SK-N-SH treated with all-trans-retinoic acid at 6 μM for 48 hours (cell line): ENCODE data around the gene TXNDC11.

ENCODE experiments used
- ATAC-seq: fragments of 200-7000 bp; cut with Tn5 transposase; 3 replicates; pipeline ENCODE4 v1.9.1; 2020; ENCODE audit warnings: mild to moderate bottlenecking, moderate library complexity
- ARNTL ChIP-seq: fragments of 450-650 bp; formaldehyde crosslinking; IDR thresholded peaks from 2 replicates; pipeline ENCODE4 v1.5.0; 2020; ENCODE audit warnings: low read depth, mild to moderate bottlenecking, moderate library complexity, borderline replicate concordance
- BACH2 ChIP-seq: fragments of 250-450 bp; sonication (Bioruptor Pico); IDR thresholded peaks from 2 replicates; pipeline ENCODE4 v1.9.0; 2021; ENCODE audit warnings: mild to moderate bottlenecking, borderline replicate concordance
- CSDC2 ChIP-seq: fragments of 250-450 bp; sonication (Bioruptor Pico); IDR thresholded peaks from 2 replicates; pipeline ENCODE4 v1.5.0; 2020; ENCODE audit warnings: mild to moderate bottlenecking, moderate library complexity
- ESRRG ChIP-seq: fragments of 250-450 bp; sonication (Bioruptor Pico); IDR thresholded peaks from 2 replicates; pipeline ENCODE4 v1.6.1; 2021; ENCODE audit warnings: mild to moderate bottlenecking
- GLIS3 ChIP-seq: fragments of 250-450 bp; sonication (Bioruptor Pico); IDR thresholded peaks from 2 replicates; pipeline ENCODE4 v1.5.0; 2020; ENCODE audit warnings: mild to moderate bottlenecking, moderate library complexity
- ISL1 ChIP-seq: fragments of 250-450 bp; sonication (Bioruptor Pico); IDR thresholded peaks from 2 replicates; pipeline ENCODE4 v2.1.2; 2022; ENCODE audit warnings: mild to moderate bottlenecking, moderate library complexity
- OSR1 ChIP-seq: fragments of 250-450 bp; sonication (Bioruptor Pico); IDR thresholded peaks from 2 replicates; pipeline ENCODE4 v1.8.0; 2022; ENCODE audit warnings: moderate library complexity, mild to moderate bottlenecking, inconsistent platforms
- PATZ1 ChIP-seq: fragments of 250-450 bp; sonication (Bioruptor Pico); IDR thresholded peaks from 2 replicates; pipeline ENCODE4 v1.8.0; 2020; ENCODE audit warnings: mild to moderate bottlenecking, moderate library complexity, borderline replicate concordance
- POU6F1 ChIP-seq: fragments of 250-450 bp; sonication (Bioruptor Pico); IDR thresholded peaks from 2 replicates; pipeline ENCODE4 v1.8.0; 2021; ENCODE audit warnings: low read depth, mild to moderate bottlenecking, moderate library complexity, borderline replicate concordance
- PPARA ChIP-seq: fragments of 250-450 bp; sonication (Bioruptor Pico); IDR thresholded peaks from 2 replicates; pipeline ENCODE4 v1.5.0; 2020; ENCODE audit warnings: mild to moderate bottlenecking, borderline replicate concordance
- RARB ChIP-seq: fragments of 250-450 bp; sonication (Bioruptor Pico); IDR thresholded peaks from 2 replicates; pipeline ENCODE4 v1.8.0; 2021; ENCODE audit warnings: mild to moderate bottlenecking, moderate library complexity
- SNAI2 ChIP-seq: fragments of 250-450 bp; sonication (Bioruptor Pico); IDR thresholded peaks from 2 replicates; pipeline ENCODE4 v1.5.0; 2020; ENCODE audit warnings: mild to moderate bottlenecking, moderate library complexity
- TCF4 ChIP-seq: fragments of 250-450 bp; sonication (Bioruptor Pico); IDR thresholded peaks from 2 replicates; pipeline ENCODE4 v1.8.0; 2021; ENCODE audit warnings: mild to moderate bottlenecking, moderate library complexity, borderline replicate concordance
- TOX ChIP-seq: fragments of 250-450 bp; sonication (Bioruptor Pico); IDR thresholded peaks from 2 replicates; pipeline ENCODE4 v1.8.0; 2021; ENCODE audit warnings: mild to moderate bottlenecking, moderate library complexity, borderline replicate concordance
- ZC3H10 ChIP-seq: fragments of 250-450 bp; sonication (Bioruptor Pico); IDR thresholded peaks from 2 replicates; pipeline ENCODE4 v1.5.1; 2021; ENCODE audit warnings: mild to moderate bottlenecking, moderate library complexity
- ZFP3 ChIP-seq: fragments of 250-450 bp; sonication (Bioruptor Pico); IDR thresholded peaks from 2 replicates; pipeline ENCODE4 v1.5.0; 2020; ENCODE audit warnings: mild to moderate bottlenecking, moderate library complexity
- ZFP30 ChIP-seq: fragments of 450-650 bp; formaldehyde crosslinking; IDR thresholded peaks from 2 replicates; pipeline ENCODE4 v1.5.0; 2022; ENCODE audit warnings: mild to moderate bottlenecking, moderate library complexity
- ZNF565 ChIP-seq: fragments of 450-650 bp; formaldehyde crosslinking; conservative IDR thresholded peaks from 2 replicates; pipeline ENCODE4 v1.5.0; 2020; ENCODE audit warnings: low read depth, mild to moderate bottlenecking, moderate library complexity
- ZNF8 ChIP-seq: fragments of 450-650 bp; formaldehyde crosslinking; IDR thresholded peaks from 2 replicates; pipeline ENCODE4 v1.5.0; 2020; ENCODE audit warnings: mild to moderate bottlenecking, moderate library complexity
- TF ChIP-seq, protein P1 (sequence below): fragments of 250-450 bp; sonication (Bioruptor Pico); IDR thresholded peaks from 2 replicates; pipeline ENCODE4 v1.5.0; 2020; ENCODE audit warnings: mild to moderate bottlenecking, moderate library complexity
- TF ChIP-seq, protein P2 (sequence below): fragments of 250-450 bp; sonication (Bioruptor Pico); IDR thresholded peaks from 2 replicates; pipeline ENCODE4 v1.5.1; 2020; ENCODE audit warnings: low read depth, mild to moderate bottlenecking, moderate library complexity
- TF ChIP-seq, protein P3 (sequence below): fragments of 250-450 bp; sonication (Bioruptor Pico); IDR thresholded peaks from 2 replicates; pipeline ENCODE4 v1.5.1; 2021; ENCODE audit warnings: mild to moderate bottlenecking, moderate library complexity

The TXNDC11 gene

DNA sequence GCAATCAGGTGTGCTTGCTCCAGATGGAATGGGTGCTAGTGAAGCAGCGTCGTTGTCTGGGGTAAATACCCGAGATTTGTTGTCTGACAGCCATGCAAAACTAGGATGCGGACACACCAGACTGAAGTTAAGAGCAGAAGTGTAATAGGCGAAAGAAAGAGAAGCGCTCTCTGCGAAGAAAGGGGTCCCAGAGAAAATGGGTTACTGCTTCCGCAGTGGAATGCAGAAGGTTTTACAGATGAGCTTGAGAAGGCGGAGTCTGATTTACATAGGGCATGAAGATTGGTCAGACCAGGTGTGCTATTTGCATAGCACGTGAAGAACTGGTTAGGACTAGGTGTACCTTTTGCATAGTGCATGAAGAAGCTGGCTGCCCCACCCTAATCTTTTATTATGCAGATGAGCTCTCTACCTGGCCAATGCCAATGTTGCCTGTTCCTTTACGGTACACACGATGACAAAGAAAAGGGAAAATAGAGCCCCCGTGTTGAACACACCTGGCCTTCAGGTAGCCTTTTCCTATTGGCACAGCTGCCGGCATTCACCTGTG lies 106.4 kb downstream of the TXNDC11 start:
- ATAC-seq = no peak
- TF ChIP-seq CSDC2 (CRISPR knock-in tag) (no peak), ISL1 (CRISPR knock-in tag) (no peak), ZNF565 (CRISPR knock-in tag) (no peak), RARB (CRISPR knock-in tag) (no peak)

DNA sequence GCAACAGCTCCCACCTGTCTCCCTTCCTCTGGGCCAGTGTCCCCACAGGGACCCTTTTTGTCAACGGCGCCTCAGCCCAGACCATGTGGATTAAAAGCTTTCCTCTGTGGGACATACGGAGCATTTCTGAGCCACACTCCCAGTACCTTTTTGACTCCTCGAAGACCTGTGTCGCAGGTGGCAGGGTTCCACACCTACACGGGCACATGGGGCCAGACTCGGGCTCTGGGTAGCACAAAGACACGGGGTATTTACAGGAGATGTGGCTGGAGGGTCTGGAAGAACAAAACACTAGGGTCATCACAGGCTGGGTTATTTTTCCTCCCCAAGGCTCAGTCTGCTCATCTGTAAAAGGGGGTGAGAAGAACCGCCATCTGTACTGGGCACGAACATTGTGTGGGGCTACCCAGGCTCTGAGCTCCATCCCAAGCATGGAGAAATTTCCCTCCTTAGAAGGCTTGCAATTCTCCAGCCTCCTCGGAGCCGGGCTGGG lies 106.9 kb downstream of the TXNDC11 start:
- ATAC-seq = no peak
- TF ChIP-seq BACH2 (CRISPR knock-in tag) = no peak
- TF ChIP-seq ZC3H10 (CRISPR knock-in tag) = no peak
- TF ChIP-seq POU6F1 (CRISPR knock-in tag) = no peak
- TF ChIP-seq, protein P1, sequence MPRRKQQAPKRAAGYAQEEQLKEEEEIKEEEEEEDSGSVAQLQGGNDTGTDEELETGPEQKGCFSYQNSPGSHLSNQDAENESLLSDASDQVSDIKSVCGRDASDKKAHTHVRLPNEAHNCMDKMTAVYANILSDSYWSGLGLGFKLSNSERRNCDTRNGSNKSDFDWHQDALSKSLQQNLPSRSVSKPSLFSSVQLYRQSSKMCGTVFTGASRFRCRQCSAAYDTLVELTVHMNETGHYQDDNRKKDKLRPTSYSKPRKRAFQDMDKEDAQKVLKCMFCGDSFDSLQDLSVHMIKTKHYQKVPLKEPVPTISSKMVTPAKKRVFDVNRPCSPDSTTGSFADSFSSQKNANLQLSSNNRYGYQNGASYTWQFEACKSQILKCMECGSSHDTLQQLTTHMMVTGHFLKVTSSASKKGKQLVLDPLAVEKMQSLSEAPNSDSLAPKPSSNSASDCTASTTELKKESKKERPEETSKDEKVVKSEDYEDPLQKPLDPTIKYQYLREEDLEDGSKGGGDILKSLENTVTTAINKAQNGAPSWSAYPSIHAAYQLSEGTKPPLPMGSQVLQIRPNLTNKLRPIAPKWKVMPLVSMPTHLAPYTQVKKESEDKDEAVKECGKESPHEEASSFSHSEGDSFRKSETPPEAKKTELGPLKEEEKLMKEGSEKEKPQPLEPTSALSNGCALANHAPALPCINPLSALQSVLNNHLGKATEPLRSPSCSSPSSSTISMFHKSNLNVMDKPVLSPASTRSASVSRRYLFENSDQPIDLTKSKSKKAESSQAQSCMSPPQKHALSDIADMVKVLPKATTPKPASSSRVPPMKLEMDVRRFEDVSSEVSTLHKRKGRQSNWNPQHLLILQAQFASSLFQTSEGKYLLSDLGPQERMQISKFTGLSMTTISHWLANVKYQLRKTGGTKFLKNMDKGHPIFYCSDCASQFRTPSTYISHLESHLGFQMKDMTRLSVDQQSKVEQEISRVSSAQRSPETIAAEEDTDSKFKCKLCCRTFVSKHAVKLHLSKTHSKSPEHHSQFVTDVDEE (CRISPR knock-in tag) = no peak
- no peak for TF ChIP-seq ZNF8 (CRISPR knock-in tag)
- TF ChIP-seq ARNTL = no peak
- no peak for TF ChIP-seq SNAI2
- no peak for TF ChIP-seq ESRRG (CRISPR knock-in tag)
- no peak for TF ChIP-seq OSR1 (CRISPR knock-in tag)
- TF ChIP-seq GLIS3 (CRISPR knock-in tag) = no peak
- TF ChIP-seq CSDC2 (CRISPR knock-in tag) = no peak
- no peak for TF ChIP-seq RARB (CRISPR knock-in tag)
- TF ChIP-seq ZFP3 (CRISPR knock-in tag) = no peak
- TF ChIP-seq, protein P2, sequence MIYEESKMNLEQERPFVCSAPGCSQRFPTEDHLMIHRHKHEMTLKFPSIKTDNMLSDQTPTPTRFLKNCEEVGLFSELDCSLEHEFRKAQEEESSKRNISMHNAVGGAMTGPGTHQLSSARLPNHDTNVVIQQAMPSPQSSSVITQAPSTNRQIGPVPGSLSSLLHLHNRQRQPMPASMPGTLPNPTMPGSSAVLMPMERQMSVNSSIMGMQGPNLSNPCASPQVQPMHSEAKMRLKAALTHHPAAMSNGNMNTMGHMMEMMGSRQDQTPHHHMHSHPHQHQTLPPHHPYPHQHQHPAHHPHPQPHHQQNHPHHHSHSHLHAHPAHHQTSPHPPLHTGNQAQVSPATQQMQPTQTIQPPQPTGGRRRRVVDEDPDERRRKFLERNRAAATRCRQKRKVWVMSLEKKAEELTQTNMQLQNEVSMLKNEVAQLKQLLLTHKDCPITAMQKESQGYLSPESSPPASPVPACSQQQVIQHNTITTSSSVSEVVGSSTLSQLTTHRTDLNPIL (CRISPR knock-in tag) = no peak
- no peak for TF ChIP-seq ZNF565 (CRISPR knock-in tag)

DNA sequence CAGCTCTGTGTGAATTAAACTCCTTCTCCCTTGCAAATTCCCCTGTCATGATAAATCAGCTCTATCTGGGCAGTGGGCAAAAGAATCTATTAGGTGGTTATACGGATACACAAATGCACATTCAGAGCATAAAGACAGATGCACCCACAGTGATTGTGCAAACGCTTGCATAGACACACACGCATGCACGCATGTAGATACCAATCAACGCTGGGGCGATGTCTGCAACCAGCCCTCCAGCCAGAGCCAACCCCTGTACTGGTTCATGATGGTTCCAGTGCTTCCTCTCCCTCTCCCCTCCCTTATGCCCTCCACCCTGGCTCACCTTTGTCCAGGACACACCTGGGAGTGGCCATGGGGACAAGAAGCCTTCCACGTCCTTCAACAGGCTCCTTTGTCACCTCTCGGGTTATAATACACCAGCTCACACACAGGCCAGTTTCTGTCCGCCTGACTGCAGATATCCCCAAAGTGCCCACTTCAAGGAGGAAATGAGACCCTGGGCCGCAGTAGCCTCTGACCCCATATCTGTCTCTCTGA lies 107.5 kb downstream of the TXNDC11 start:
- no peak for TF ChIP-seq ESRRG (CRISPR knock-in tag)
- TF ChIP-seq PPARA = no peak
- TF ChIP-seq PATZ1 (CRISPR knock-in tag) = no peak
- TF ChIP-seq OSR1 (CRISPR knock-in tag) = no peak
- TF ChIP-seq, protein P3, sequence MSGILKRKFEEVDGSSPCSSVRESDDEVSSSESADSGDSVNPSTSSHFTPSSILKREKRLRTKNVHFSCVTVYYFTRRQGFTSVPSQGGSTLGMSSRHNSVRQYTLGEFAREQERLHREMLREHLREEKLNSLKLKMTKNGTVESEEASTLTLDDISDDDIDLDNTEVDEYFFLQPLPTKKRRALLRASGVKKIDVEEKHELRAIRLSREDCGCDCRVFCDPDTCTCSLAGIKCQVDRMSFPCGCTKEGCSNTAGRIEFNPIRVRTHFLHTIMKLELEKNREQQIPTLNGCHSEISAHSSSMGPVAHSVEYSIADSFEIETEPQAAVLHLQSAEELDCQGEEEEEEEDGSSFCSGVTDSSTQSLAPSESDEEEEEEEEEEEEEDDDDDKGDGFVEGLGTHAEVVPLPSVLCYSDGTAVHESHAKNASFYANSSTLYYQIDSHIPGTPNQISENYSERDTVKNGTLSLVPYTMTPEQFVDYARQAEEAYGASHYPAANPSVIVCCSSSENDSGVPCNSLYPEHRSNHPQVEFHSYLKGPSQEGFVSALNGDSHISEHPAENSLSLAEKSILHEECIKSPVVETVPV = no peak
- TF ChIP-seq SNAI2 = no peak
- TF ChIP-seq ZNF565 (CRISPR knock-in tag) = no peak
- no peak for TF ChIP-seq ISL1 (CRISPR knock-in tag)
- no peak for TF ChIP-seq ZFP3 (CRISPR knock-in tag)
- no peak for TF ChIP-seq TOX (CRISPR knock-in tag)
- TF ChIP-seq ZC3H10 (CRISPR knock-in tag) = no peak
- no peak for TF ChIP-seq TCF4 (CRISPR knock-in tag)
- TF ChIP-seq GLIS3 (CRISPR knock-in tag) = no peak
- TF ChIP-seq ZFP30 (CRISPR knock-in tag) = no peak
- no peak for ATAC-seq
